HG02884 (cell line): ENCODE measurements around the gene IL10RB.

Experiments
- ATAC-seq: cut with Tn5 transposase; IDR thresholded peaks from one replicate; pipeline ENCODE4 v1.9.1; 2021; ENCODE audit warnings: mild to moderate bottlenecking, moderate library complexity; ENCODE audit not compliant: unreplicated experiment

IL10RB gene

DNA sequence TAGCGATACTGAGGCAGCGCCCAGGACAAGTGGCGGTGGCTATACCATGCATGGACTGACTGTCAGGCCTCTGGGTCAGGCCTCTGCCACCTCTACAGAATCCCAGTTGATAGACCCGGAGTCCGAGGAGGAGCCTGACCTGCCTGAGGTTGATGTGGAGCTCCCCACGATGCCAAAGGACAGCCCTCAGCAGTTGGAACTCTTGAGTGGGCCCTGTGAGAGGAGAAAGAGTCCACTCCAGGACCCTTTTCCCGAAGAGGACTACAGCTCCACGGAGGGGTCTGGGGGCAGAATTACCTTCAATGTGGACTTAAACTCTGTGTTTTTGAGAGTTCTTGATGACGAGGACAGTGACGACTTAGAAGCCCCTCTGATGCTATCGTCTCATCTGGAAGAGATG is 3.2 kb upstream of the IL10RB start:
- ATAC-seq: no peak

DNA sequence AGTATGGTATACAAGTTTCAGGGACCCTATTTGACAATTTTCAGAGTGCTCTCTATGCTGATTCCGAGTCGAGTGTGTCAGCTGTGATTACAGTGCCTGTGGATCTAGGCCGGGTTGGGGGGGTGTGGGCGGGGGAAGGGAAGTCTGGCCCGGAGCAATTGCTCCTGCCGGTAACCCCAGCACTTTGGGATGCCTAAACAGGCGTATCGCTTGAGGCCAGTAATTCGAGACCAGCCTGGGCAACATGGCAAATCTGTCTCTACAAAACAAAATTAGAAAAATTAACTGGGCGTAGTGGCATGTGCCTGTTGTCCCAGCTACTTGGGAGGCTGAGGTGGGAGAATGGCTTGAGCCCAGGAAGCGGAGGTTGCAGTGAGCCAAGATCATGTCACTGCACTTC is 1.6 kb upstream of the IL10RB start:
- ATAC-seq: no peak

GRCh38 chr21:33265664-33266049 is 510 bp upstream of the IL10RB start:
- peak; percentile 33 for ATAC-seq

GRCh38 chr21:33266789-33267135 is 595 bp downstream of the IL10RB start:
- peak; percentile 21 for ATAC-seq

GRCh38 chr21:33267250-33267649 is 1.1 kb downstream of the IL10RB start:
- no peak for ATAC-seq

DNA sequence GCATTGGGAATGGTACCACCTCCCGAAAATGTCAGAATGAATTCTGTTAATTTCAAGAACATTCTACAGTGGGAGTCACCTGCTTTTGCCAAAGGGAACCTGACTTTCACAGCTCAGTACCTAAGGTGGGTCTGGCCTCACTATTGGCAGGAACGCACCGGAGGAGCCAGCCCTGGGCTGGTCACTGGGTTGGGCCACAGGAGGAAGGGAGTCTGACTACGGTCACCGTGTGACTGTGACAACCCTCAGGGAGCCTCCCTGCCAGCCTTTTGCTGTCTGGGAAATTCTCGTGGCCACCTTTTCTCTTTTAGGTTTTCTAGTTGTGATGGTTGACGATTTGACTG is 2.2 kb downstream of the IL10RB start:
- ATAC-seq: no peak

GRCh38 chr21:33268737-33269441 is 2.7 kb downstream of the IL10RB start:
- peak; percentile 50 for ATAC-seq

- no peak for ATAC-seq
Measured at GRCh38 chr21:33270986-33271385, 4.8 kb downstream of the IL10RB start.

DNA sequence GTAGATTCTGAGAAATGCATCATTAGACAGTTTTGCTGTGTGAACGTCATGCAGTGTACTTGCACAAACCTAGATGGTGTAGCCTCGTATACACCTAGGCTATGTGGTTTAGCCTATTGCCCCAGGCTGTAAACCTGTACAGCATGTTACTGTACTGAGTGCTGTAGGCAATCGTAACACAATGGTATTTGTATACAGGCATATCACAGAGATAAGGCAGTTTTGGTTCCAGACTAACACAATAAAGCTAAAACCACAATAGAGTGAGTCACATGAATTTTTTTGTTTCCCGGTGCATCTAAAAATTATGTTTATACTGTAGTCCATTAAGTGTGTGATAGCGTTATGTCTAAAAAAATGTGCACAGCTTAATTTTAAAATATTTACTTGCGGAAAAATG is 6.9 kb downstream of the IL10RB start:
- no peak for ATAC-seq

DNA sequence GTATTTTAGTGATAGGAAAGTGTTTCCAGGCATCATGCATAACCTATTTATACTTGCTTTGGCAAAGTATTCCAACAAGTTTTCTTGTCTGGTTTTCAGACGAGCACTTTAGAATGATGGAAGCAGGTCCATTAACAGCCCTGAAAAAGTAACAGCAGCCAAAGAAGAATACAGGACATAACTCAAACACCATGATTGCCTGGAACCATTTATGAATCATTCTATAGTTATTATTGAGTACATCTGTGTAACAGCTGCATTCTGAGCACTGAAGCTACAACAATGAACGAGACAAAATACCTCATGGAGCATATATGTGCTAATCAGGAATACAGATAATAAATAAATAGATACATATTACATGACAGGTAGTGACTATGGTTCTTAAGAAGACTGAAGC is 12.6 kb downstream of the IL10RB start:
- no peak for ATAC-seq

GRCh38 chr21:33279330-33279820 is 13.2 kb downstream of the IL10RB start:
- ATAC-seq: no peak

DNA sequence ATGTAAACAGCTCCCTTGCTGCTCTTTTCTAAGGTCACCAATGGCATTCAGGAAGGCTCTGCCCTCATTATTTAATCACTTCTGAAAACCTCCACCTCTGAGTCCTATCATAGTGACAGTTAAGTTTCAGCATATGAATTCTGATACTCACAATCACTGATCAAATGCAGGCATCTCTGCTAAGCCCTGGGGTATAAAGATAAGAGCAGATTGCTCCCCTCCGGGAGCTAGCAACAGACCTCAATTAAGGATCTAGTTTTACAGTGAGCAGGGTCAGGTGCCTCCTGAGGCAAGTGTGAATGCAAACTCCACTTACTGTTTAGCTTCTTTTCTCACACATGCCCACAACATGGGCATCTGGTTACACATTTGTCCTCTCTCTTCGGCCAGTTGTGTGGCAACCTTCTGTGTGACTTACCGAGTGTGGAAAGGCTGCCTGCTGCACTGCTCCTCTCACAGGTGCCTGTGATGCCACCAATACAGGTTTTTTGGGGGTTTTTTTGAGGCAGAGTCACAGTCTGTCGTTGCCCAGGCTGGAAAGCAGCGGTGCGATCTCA is 15.0 kb downstream of the IL10RB start:
- ATAC-seq: no peak

GRCh38 chr21:33283203-33283602 is 17.0 kb downstream of the IL10RB start:
- ATAC-seq: no peak

- ATAC-seq: no peak
Measured at GRCh38 chr21:33286076-33286475, 19.9 kb downstream of the IL10RB start.

- ATAC-seq: no peak
Measured at GRCh38 chr21:33286600-33287456, 20.7 kb downstream of the IL10RB start.

- ATAC-seq: no peak
Measured at GRCh38 chr21:33289199-33289819, 23.1 kb downstream of the IL10RB start.

DNA sequence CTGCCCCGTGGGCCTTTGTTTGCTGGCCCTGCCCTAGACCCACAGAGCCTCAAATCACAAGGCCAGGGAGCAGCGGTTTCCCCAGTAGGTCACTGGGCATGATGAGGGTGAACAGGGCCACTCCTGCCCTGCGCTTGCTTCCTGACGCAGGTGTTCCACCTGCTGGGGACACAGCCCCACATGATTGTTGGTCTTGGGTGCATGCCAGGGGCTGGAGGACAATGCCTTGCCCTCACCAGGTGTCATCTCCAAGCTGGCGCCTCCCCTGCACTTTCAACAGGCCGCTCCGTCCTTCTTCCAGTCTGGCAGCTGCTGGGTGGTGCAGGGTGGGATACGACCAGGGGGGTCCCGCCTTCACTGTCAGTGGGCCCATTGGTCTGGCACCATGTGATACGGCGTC is 24.3 kb downstream of the IL10RB start:
- ATAC-seq: no peak

DNA sequence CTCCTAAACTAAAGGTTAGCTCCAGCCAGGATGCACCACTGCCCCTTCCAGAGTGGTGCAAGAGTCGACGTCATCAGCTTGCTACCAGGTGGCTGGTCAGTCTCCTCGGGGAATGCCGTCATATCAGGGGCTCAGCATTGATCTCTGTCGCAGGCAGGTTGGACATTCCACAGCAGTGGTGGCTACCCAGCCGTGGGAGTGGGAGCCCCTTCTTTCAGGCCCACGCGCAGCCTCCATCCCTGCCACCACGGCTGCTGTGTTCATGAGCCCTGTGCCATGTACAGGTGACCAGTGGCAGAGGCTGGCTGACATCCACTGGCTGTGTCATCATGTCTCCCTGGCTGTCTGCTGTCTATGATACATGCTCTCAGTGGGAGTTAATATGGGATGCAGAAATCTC is 25.5 kb downstream of the IL10RB start:
- ATAC-seq: no peak

- ATAC-seq: no peak
Measured at GRCh38 chr21:33292724-33293123, 26.6 kb downstream of the IL10RB start.

DNA sequence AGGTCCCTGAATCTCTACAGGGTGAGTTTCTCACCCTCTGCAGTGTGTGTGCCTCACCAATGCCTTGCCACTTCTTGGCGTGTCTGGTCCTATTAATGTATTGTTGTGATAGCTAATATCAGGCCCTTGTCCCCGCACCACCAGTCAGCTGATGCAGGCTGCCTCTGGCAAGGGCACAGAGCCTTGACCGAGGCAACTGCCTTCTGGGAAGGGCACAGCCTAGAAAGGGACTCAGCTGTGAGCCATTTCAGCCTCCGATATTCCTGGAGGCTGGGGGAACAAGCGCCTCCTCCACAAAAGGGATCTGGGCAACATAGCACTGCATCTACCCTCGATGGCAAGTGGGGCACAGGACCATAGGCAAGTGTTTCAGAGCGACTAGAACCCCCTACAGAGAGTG is 27.0 kb downstream of the IL10RB start:
- no peak for ATAC-seq

- ATAC-seq: no peak
Measured at GRCh38 chr21:33293811-33294216, 27.6 kb downstream of the IL10RB start.

GRCh38 chr21:33296156-33296555 is 30.0 kb downstream of the IL10RB start:
- ATAC-seq: no peak
